Panc1 (cell line): ENCODE measurements around the gene WDHD1. TPM values are rescaled to one million over a fixed set of nuclear protein-coding genes. Genes with fewer than 3 reads are reported as not detected.
"Not testable (repeated sequence)": the region's sequence is repeated elsewhere in the genome, so short reads cannot be mapped to it uniquely, and the experiment has no call there.

Experiments
- ATAC-seq: fragments of 200-7000 bp; cut with Tn5 transposase; 2 replicates; pipeline ENCODE4 v1.9.1; 2020; ENCODE audit warnings: mild to moderate bottlenecking, moderate library complexity
- BruUV-seq: library from RNA; stranded (reverse); fragments of 400-500 nt; replicated peaks from 2 replicates; lab custom pipeline; 2021; lab: Mats Ljungman, UMichigan
- CTCF ChIA-PET: fragments of 300-600 bp; sonication (Branson Sonifier 250); formaldehyde crosslinking; loops from one replicate; lab custom pipeline; 2022; ENCODE audit warnings: antibody characterized with exemption; lab: Charles Lee
- POLR2A ChIA-PET: fragments of 300-600 bp; sonication (Branson Sonifier 250); formaldehyde crosslinking; loops from one replicate; lab custom pipeline; 2022; ENCODE audit warnings: antibody characterized with exemption; lab: Charles Lee
- DNase-seq: peaks from one replicate; pipeline ENCODE4 v3.0.0-alpha.2; 2010; ENCODE audit warnings: low read depth, low spot score
- H3K27ac ChIP-seq: 2 replicates; pipeline ENCODE4 v1.5.1; 2011; ENCODE audit warnings: mild to moderate bottlenecking, low read length, inconsistent platforms
- H3K27me3 ChIP-seq: fragments of 200-500 bp; sonication (Bioruptor generic); 2 replicates; pipeline ENCODE4 v1.6.0; 2014; ENCODE audit warnings: low read length, inconsistent platforms; ENCODE audit not compliant: control insufficient read depth, insufficient read depth
- H3K36me3 ChIP-seq: fragments of 200-500 bp; sonication (Bioruptor generic); 2 replicates; pipeline ENCODE4 v1.5.1; 2014; ENCODE audit warnings: inconsistent platforms, mild to moderate bottlenecking, low read length, moderate library complexity; ENCODE audit not compliant: control insufficient read depth, insufficient read depth
- H3K4me1 ChIP-seq: 2 replicates; pipeline ENCODE4 v1.5.1; 2011; ENCODE audit warnings: inconsistent platforms, mild to moderate bottlenecking, low read length, moderate library complexity; ENCODE audit not compliant: control insufficient read depth, insufficient read depth
- H3K4me3 ChIP-seq, 2 experiments: 2 replicates each; pipeline ENCODE4 v1.5.1; 2011 to 2012; ENCODE audit warnings: low read depth in 2 of 2, low read length in 2 of 2, mild to moderate bottlenecking in 2 of 2, inconsistent platforms in 1 of 2, moderate library complexity in 1 of 2
- H3K9me3 ChIP-seq: fragments of 200-500 bp; sonication (Bioruptor generic); 2 replicates; pipeline ENCODE4 v1.5.1; 2014; ENCODE audit warnings: low read depth, mild to moderate bottlenecking, inconsistent platforms, low read length, moderate library complexity; ENCODE audit not compliant: control insufficient read depth, insufficient read depth
- CTCF ChIP-seq: fragments of 450-650 bp; IDR thresholded peaks from 2 replicates; pipeline ENCODE4 v1.5.1; 2017; ENCODE audit warnings: mild to moderate bottlenecking
- POLR2AphosphoS5 ChIP-seq: IDR thresholded peaks from 2 replicates; pipeline ENCODE4 v1.6.1; 2012; ENCODE audit warnings: mild to moderate bottlenecking, low read depth, low read length, moderate library complexity
- REST ChIP-seq, 2 experiments: IDR thresholded peaks; 2 replicates each; pipeline ENCODE4 v1.6.1; 2011 to 2012; ENCODE audit warnings: low read depth in 2 of 2, control low read depth in 1 of 2, low read length in 1 of 2, mild to moderate bottlenecking in 1 of 2, moderate library complexity in 1 of 2; ENCODE audit not compliant: insufficient read depth in 1 of 2
- SIN3A ChIP-seq: IDR thresholded peaks from 2 replicates; pipeline ENCODE4 v1.6.1; 2012; ENCODE audit warnings: low read depth, mild to moderate bottlenecking, low read length, moderate library complexity, borderline replicate concordance; ENCODE audit not compliant: insufficient read depth
- TCF7L2 ChIP-seq: IDR thresholded peaks from 2 replicates; pipeline ENCODE4 v1.6.1; 2011; ENCODE audit warnings: mild to moderate bottlenecking, low read depth, low read length, inconsistent platforms
- in situ Hi-C: cut with HindIII; loops from 2 replicates; pipeline ENCODE4 v1.10.0; 2016; ENCODE audit warnings: low sequenced_read_pairs, low pct_unique_long_range_greater_than_20kb
- intact Hi-C: fragments of 100-400 bp; cut with micrococcal nuclease; formaldehyde crosslinking; loops from one replicate; pipeline ENCODE4 v1.10.0; 2022; ENCODE audit not compliant: unreplicated experiment
- total RNA-seq: library from RNA; stranded (reverse); gene quantifications from one replicate; pipeline ENCODE4 v1.2.1, GENCODE V29; 2021; ENCODE audit not compliant: unreplicated experiment

WDHD1 gene
- total RNA-seq, 1 experiment from 2014 or later, result 21.7 TPM

- H3K4me3 ChIP-seq, result no peak overlapping the region
- in situ Hi-C loops, result no loop called here
- BruUV-seq, result TSS peak; percentile 29
- no peak for TF ChIP-seq SIN3A
- TF ChIP-seq TCF7L2, result no peak
- no peak for TF ChIP-seq REST (IDR thresholded peaks at IDR 0.05; ENCODE audit: insufficient read depth in 1 of 2, low read depth in 2 of 2, low read length in 1 of 2)
- DNase-seq, result no peak
- intact Hi-C loops, result no loop called here
- no peaks in the 10 kb centered on the region for H3K9me3 ChIP-seq
- H3K4me1 ChIP-seq, result no peaks in the 10 kb centered on the region
- ATAC-seq, result no peak
- POLR2A ChIA-PET, result no interaction called here
- CTCF ChIA-PET, result no interaction called here
- H3K27me3 ChIP-seq, result no peaks in the 10 kb centered on the region
- H3K36me3 ChIP-seq, result peaks cover 15% of the 10 kb centered on the region
- H3K27ac ChIP-seq, result no peak overlapping the region
Observed at GRCh38 chr14:55043528-55043927, 16.6 kb upstream of the WDHD1 start.

GRCh38 chr14:55038708-55039107 lies 11.8 kb upstream of the WDHD1 start:
- in situ Hi-C loops, result no loop called here
- CTCF ChIA-PET, result no interaction called here

GRCh38 chr14:55037995-55038394 lies 11.1 kb upstream of the WDHD1 start:
- in situ Hi-C loops, BruUV-seq, ATAC-seq, intact Hi-C loops, H3K9me3 ChIP-seq, H3K27me3 ChIP-seq, H3K4me1 ChIP-seq, POLR2A ChIA-PET, H3K27ac ChIP-seq, H3K4me3 ChIP-seq, DNase-seq: not testable (repeated sequence)
- CTCF ChIA-PET, result interaction anchor here (0.6 kb wide), 1 partner anchor 52 kb away, joined by 17 read pairs; no protein-coding TSS in a partner anchor
- H3K36me3 ChIP-seq, result peaks cover 10% of the 10 kb centered on the region; the same call in 1 of the 2 replicates

More at GRCh38 chr14:55038708-55039107, 11.8 kb upstream of the WDHD1 start:
- H3K9me3 ChIP-seq, result no peaks in the 10 kb centered on the region
- no peak for TF ChIP-seq SIN3A
- TF ChIP-seq POLR2AphosphoS5, result no peak
- TF ChIP-seq CTCF, result no peak
- TF ChIP-seq TCF7L2, result no peak
- no peak for TF ChIP-seq REST (IDR thresholded peaks at IDR 0.05; ENCODE audit: insufficient read depth in 1 of 2, low read depth in 2 of 2, low read length in 1 of 2)
- POLR2A ChIA-PET, result no interaction called here
- DNase-seq (no peak), ATAC-seq (no peak)
- H3K4me1 ChIP-seq, result no peaks in the 10 kb centered on the region
- intact Hi-C loops, result no loop called here
- H3K36me3 ChIP-seq, result peaks cover 10% of the 10 kb centered on the region
- H3K4me3 ChIP-seq, result no peak overlapping the region
- no peaks in the 10 kb centered on the region for H3K27me3 ChIP-seq
- no TSS peak for BruUV-seq
- H3K27ac ChIP-seq, result no peak overlapping the region
